AG10803 (cell line): Measurements from ENCODE around the gene PKHD1.

Source experiments
- DNase-seq: peaks from one replicate; pipeline ENCODE4 v3.0.0; 2010; ENCODE audit warnings: low read depth
- H3K4me3 ChIP-seq: 2 replicates; pipeline ENCODE4 v1.5.1; 2011; ENCODE audit warnings: mild to moderate bottlenecking, low read length, control low read depth
- CTCF ChIP-seq: conservative IDR thresholded peaks from 2 replicates; pipeline ENCODE4 v1.5.1; 2011; ENCODE audit warnings: mild to moderate bottlenecking, low read length, control low read depth, inconsistent platforms

Gene PKHD1

GRCh38 chr6:52081237-52081636 lies 6.2 kb downstream of the PKHD1 start:
- TF ChIP-seq CTCF: no peak
- no peak overlapping the region for H3K4me3 ChIP-seq
- DNase-seq: no peak

- no peak for DNase-seq
- no peak for TF ChIP-seq CTCF
These were observed 9.3 kb downstream of the PKHD1 start for GRCh38 chr6:52077961-52078625.

GRCh38 chr6:52077180-52077884 lies 10.1 kb downstream of the PKHD1 start:
- DNase-seq: no peak
- H3K4me3 ChIP-seq: no peak overlapping the region
- TF ChIP-seq CTCF: no peak

More at GRCh38 chr6:52077961-52078625, 9.3 kb downstream of the PKHD1 start:
- H3K4me3 ChIP-seq: no peak overlapping the region

GRCh38 chr6:52076791-52077179 lies 10.6 kb downstream of the PKHD1 start:
- TF ChIP-seq CTCF: no peak
- H3K4me3 ChIP-seq: no peak overlapping the region
- no peak for DNase-seq

GRCh38 chr6:52074716-52075115 lies 12.7 kb downstream of the PKHD1 start:
- no peak overlapping the region for H3K4me3 ChIP-seq
- TF ChIP-seq CTCF: no peak
- DNase-seq: no peak

GRCh38 chr6:52074155-52074554 lies 13.3 kb downstream of the PKHD1 start:
- DNase-seq: no peak
- no peak overlapping the region for H3K4me3 ChIP-seq
- TF ChIP-seq CTCF: no peak

- DNase-seq: no peak
- no peak overlapping the region for H3K4me3 ChIP-seq
- no peak for TF ChIP-seq CTCF
These were observed 21.8 kb downstream of the PKHD1 start for GRCh38 chr6:52065621-52066020.
